Stimulated activated CD8-positive, alpha-beta memory T cell treated with anti-CD3 and anti-CD28 coated beads, Interleukin-2, amount 100 ng/mL, for 48 hours (primary cell): ENCODE results near the gene TARS2.

Source experiments
- DNase-seq, 2 donors: peaks; one replicate each; pipeline ENCODE4 v3.0.0-alpha.2; 2020; ENCODE audit warnings: low read depth in 2 of 2

The TARS2 gene

DNA sequence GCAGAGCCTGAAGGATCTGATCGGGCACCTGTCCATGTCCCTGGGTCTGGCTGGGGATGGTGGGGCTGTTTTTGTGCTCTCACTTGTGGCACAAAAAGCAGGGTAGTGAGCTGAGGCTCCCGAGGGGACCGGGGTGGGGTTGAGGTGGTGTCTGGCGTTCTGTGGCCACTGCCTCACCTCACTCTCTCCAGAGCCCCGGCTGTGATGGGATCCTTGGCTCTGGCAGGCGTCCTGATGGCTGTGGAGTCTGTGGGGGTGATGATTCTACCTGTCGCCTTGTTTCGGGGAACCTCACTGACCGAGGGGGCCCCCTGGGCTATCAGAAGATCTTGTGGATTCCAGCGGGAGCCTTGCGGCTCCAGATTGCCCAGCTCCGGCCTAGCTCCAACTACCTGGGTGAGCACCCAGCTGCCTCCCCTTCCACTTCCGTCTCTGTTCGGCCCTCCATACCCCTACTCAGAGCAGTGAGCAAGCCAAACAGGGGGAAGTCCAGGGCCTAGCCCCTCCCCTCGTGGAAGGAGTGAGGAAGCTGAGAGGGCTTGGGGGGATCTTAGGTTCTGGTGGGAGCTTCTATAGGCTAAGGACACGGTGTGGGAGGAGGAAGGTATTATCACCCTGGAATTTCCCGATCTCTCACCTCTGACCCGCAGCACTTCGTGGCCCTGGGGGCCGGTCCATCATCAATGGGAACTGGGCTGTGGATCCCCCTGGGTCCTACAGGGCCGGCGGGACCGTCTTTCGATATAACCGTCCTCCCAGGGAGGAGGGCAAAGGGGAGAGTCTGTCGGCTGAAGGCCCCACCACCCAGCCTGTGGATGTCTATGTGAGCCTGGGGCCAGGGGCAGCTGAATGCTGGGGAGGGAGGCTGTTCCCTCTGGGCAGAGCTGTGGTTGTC is 69.0 kb downstream of the TARS2 start:
- DNase-seq: no peak

DNA sequence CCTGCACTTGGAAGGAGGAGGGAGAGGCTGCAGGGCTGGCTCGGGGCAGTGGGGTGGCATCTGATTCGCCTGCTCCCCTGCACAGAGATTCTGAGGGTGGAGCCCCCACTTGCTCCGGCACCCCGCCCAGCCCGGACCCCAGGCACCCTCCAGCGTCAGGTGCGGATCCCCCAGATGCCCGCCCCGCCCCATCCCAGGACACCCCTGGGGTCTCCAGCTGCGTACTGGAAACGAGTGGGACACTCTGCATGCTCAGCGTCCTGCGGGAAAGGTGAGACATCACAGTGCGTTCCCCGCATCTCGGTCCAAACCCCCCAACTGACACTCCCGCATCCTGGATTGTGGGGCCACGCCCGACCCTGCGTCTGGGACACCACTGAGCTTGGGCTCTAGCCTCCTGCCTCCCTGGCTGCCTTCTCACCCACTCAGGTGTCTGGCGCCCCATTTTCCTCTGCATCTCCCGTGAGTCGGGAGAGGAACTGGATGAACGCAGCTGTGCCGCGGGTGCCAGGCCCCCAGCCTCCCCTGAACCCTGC is 69.9 kb downstream of the TARS2 start:
- no peak for DNase-seq
